Measurements from ENCODE around the gene POLD3. TPM values are rescaled to one million over a fixed set of nuclear protein-coding genes. Genes with fewer than 3 reads are reported as not detected.

Gene POLD3
- total and polyA plus RNA-seq, 2 of the 8 experiments (the other 6 are each of a cell fraction or from before 2014, with no cell fraction given) = 18.1 to 29.3 TPM

GRCh38 chr11:74602637-74603556 is 10.5 kb downstream of the POLD3 start:
- Histone ChIP-seq H4K8ac (ENCODE audit: extremely low read depth, insufficient read depth, low read length) (no peak overlapping the region), H3K4me1 (replicated peaks in 1 of 4; ENCODE audit: control insufficient read depth in 3 of 4, insufficient read depth in 4 of 4, low read length in 3 of 4) (no peaks in the 10 kb centered on the region), H4K5ac (ENCODE audit: insufficient read length, low read depth, low read length) (no peak overlapping the region), H3K4ac (replicated peaks; ENCODE audit: insufficient read length, low read depth, low read length) (no peak overlapping the region), H3K23ac (ENCODE audit: insufficient read length) (no peak overlapping the region), H3K23me2 (ENCODE audit: low read depth, low read length) (no peaks in the 10 kb centered on the region), H4K91ac (replicated peaks; ENCODE audit: insufficient read length, low read length) (no peak overlapping the region), H2BK15ac (ENCODE audit: low read length) (no peak overlapping the region), H3K56ac (replicated peaks; ENCODE audit: insufficient read length, low read depth, low read length) (no peak overlapping the region), H2AK5ac (ENCODE audit: low read depth, low read length) (no peak overlapping the region), H2BK5ac (ENCODE audit: low read depth, low read length) (no peak overlapping the region), H3K27me3 (replicated peaks in 1 of 4; ENCODE audit: control insufficient read depth in 3 of 4, extremely low read depth in 1 of 4, insufficient read depth in 3 of 4, low read length in 3 of 4) (no peaks in the 10 kb centered on the region), H3K9me3 (ENCODE audit: insufficient read depth in 2 of 2, low read depth in 1 of 2, low read length in 1 of 2) (no peaks in the 10 kb centered on the region), H3K79me1 (ENCODE audit: low read depth, low read length) (no peaks in the 10 kb centered on the region), H2AFZ (ENCODE audit: low read length) (no peak overlapping the region), H3K4me3 (ENCODE audit: extremely low read depth in 1 of 4, insufficient read depth in 2 of 4, low read depth in 3 of 4, low read length in 4 of 4) (no peak overlapping the region), H3K14ac (ENCODE audit: insufficient read length) (no peak overlapping the region), H2BK120ac (replicated peaks; ENCODE audit: low read depth, low read length) (no peak overlapping the region), H3K36me3 (ENCODE audit: control insufficient read depth in 2 of 4, insufficient read depth in 4 of 4, low read length in 3 of 4) (peaks cover 8 to 47% (median 19%) of the 10 kb centered on the region in 4 experiments), H2BK20ac (ENCODE audit: low read length) (no peak overlapping the region), H3K79me2 (ENCODE audit: control insufficient read depth in 1 of 2, insufficient read depth in 2 of 2, low read length in 2 of 2) (no peaks in the 10 kb centered on the region; a peak in 1 of 4 replicates), H4K20me1 (replicated peaks in 1 of 2; ENCODE audit: control insufficient read depth in 1 of 2, insufficient read depth in 2 of 2, low read length in 2 of 2) (peaks cover 0 to 2% of the 10 kb centered on the region in 2 experiments), H3K18ac (ENCODE audit: extremely low read depth, low read length) (no peak overlapping the region), H3K9ac (replicated peaks in 1 of 4; ENCODE audit: extremely low read depth in 1 of 4, low read depth in 3 of 4, low read length in 3 of 4) (no peak overlapping the region), H2BK12ac (ENCODE audit: low read depth, low read length) (no peak overlapping the region), H3K27ac (ENCODE audit: low read depth, low read length) (no peak overlapping the region), H3K4me2 (ENCODE audit: insufficient read depth in 1 of 2, low read depth in 2 of 2, low read length in 2 of 2) (no peak overlapping the region)
- POLR2A ChIA-PET (ENCODE audit: partially characterized antibody) = interaction anchor here (1.4 to 2.6 kb wide), 2 partner anchors 10 kb away, joined by 5 to 10 read pairs; partner anchors contain the start of gene POLD3
- CTCF ChIA-PET (ENCODE audit: partially characterized antibody) = interaction anchor here (0.6 to 1.2 kb wide), 4 partner anchors 9 to 135 kb away, joined by 3 to 4 read pairs (median 3); partner anchors contain the start of gene KCNE3
- TF ChIP-seq SIN3A (conservative IDR thresholded peaks at IDR 0.05 in 1 of 2, IDR thresholded peaks at IDR 0.05 in 1 of 2; ENCODE audit: low read depth in 1 of 2, low read length in 2 of 2) = no peak
- TF ChIP-seq RBBP5 (IDR thresholded peaks at IDR 0.05; ENCODE audit: borderline replicate concordance, low read depth, low read length) = no peak
- TF ChIP-seq SP1 (IDR thresholded peaks at IDR 0.05; ENCODE audit: low read depth, low read length) = no peak
- TF ChIP-seq YY1 (IDR thresholded peaks at IDR 0.05; ENCODE audit: low read depth, low read length) = no peak
- TF ChIP-seq HDAC6 (IDR thresholded peaks at IDR 0.05; ENCODE audit: low read depth, low read length) = no peak
- TF ChIP-seq JUND (IDR thresholded peaks at IDR 0.05; ENCODE audit: low read length) = no peak
- TF ChIP-seq CEBPB (IDR thresholded peaks at IDR 0.05; ENCODE audit: low read depth, low read length) = no peak
- TF ChIP-seq POLR2A (IDR thresholded peaks at IDR 0.05; ENCODE audit: control extremely low read depth in 1 of 2, low read depth in 2 of 2, low read length in 2 of 2) = no peak
- no peak for TF ChIP-seq RNF2 (IDR thresholded peaks at IDR 0.05; ENCODE audit: borderline replicate concordance, low read depth, low read length, missing control alignments, poor library complexity, severe bottlenecking)
- no peak for TF ChIP-seq POU5F1 (IDR thresholded peaks at IDR 0.05; ENCODE audit: low read depth, low read length)
- TF ChIP-seq MAX (IDR thresholded peaks at IDR 0.05) = no peak
- DNase-seq (ENCODE audit: low read depth in 1 of 2, low spot score in 2 of 2) (no peak), FAIRE-seq (no peak)
- 86% methylated on average over 4 of the region's 4 CpGs; no CpG with 5 or more reads in 1 of the 2 experiments for WGBS, 2 experiments (ENCODE audit: extremely low coverage in 1 of 2, insufficient coverage in 1 of 2, insufficient read length in 1 of 2, insufficient replicate concordance in 2 of 2, low coverage in 1 of 2, low lambda C conversion rate in 2 of 2, missing lambda C conversion rate in 1 of 2)
